Measurements from ENCODE around the gene PRDM8. TPM values are rescaled to one million over a fixed set of nuclear protein-coding genes. Genes with fewer than 3 reads are reported as not detected.
"Not testable (repeated sequence)": the region's sequence is repeated elsewhere in the genome, so short reads cannot be mapped to it uniquely, and the experiment has no call there.

The PRDM8 gene
- total RNA-seq, 1 experiment from 2014 or later = 5.3 TPM

DNA sequence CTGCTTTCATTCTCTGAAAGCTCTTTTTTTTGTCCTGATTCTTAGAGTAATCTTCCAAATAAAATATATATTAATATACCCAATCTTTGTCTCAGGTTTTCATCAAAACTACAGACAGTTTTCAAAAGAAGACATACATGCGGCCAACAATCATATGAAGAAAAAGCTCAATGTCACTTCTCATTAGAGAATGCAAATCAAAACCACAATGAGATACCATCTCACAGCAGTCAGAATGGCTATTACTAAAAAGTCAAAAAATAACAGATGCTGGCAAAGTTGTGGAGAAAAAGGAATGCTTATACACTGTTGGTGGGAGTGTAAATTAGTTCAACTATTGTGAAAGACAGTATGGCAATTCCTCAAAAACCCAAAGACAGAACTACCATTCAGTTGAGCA is 50.2 kb downstream of the PRDM8 start:
- H3K36me3 ChIP-seq (ENCODE audit: control insufficient read depth, insufficient read depth, low read length); H3K27ac ChIP-seq (ENCODE audit: low read length); BruUV-seq (replicated peaks); H3K4me3 ChIP-seq (ENCODE audit: low read depth in 2 of 2, low read length in 2 of 2); CTCF ChIA-PET; POLR2A ChIA-PET; in situ Hi-C loops (cut with HindIII; ENCODE audit: low pct_unique_long_range_greater_than_20kb, low sequenced_read_pairs); H3K27me3 ChIP-seq (ENCODE audit: control insufficient read depth, insufficient read depth, low read length); DNase-seq (ENCODE audit: low read depth, low spot score); ATAC-seq; H3K9me3 ChIP-seq (ENCODE audit: control insufficient read depth, insufficient read depth, low read depth, low read length); H3K4me1 ChIP-seq (ENCODE audit: control insufficient read depth, insufficient read depth, low read length); intact Hi-C loops (cut with micrococcal nuclease; ENCODE audit: unreplicated experiment): not testable (repeated sequence)

DNA sequence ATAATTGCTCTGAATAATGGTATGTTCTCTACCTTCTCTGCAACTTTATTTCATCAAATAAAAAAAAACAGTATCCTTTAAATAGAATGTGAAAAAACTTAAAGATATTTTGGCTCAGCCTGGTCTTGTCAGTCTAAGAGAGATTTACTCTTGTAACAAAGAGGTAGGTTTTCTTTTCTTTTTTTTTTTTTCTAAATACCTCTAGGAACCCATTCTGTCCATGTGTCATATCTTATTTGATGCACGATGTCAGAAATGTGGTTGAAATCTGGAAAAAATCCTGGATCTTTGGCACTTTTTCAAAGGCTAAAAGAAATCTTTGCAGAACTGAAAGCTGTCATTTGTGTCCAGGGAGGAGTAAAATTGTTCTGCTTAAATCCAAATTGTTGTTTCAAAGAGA is 51.8 kb downstream of the PRDM8 start:
- ChIA-PET CTCF (no interaction called here), POLR2A (no interaction called here)
- Histone ChIP-seq H3K27ac (ENCODE audit: low read length) (no peak overlapping the region), H3K4me3 (ENCODE audit: low read depth in 2 of 2, low read length in 2 of 2) (no peak overlapping the region), H3K36me3 (ENCODE audit: control insufficient read depth, insufficient read depth, low read length) (no peaks in the 10 kb centered on the region), H3K27me3 (ENCODE audit: control insufficient read depth, insufficient read depth, low read length) (no peaks in the 10 kb centered on the region), H3K9me3 (ENCODE audit: control insufficient read depth, insufficient read depth, low read depth, low read length) (no peaks in the 10 kb centered on the region), H3K4me1 (ENCODE audit: control insufficient read depth, insufficient read depth, low read length) (no peaks in the 10 kb centered on the region)
- in situ Hi-C loops (cut with HindIII; ENCODE audit: low pct_unique_long_range_greater_than_20kb, low sequenced_read_pairs) = no loop called here
- no peak for ATAC-seq
- BruUV-seq (replicated peaks) = no TSS peak
- intact Hi-C loops (cut with micrococcal nuclease; ENCODE audit: unreplicated experiment) = no loop called here
- no peak for DNase-seq (ENCODE audit: low read depth, low spot score)
- TF ChIP-seq, protein P1, sequence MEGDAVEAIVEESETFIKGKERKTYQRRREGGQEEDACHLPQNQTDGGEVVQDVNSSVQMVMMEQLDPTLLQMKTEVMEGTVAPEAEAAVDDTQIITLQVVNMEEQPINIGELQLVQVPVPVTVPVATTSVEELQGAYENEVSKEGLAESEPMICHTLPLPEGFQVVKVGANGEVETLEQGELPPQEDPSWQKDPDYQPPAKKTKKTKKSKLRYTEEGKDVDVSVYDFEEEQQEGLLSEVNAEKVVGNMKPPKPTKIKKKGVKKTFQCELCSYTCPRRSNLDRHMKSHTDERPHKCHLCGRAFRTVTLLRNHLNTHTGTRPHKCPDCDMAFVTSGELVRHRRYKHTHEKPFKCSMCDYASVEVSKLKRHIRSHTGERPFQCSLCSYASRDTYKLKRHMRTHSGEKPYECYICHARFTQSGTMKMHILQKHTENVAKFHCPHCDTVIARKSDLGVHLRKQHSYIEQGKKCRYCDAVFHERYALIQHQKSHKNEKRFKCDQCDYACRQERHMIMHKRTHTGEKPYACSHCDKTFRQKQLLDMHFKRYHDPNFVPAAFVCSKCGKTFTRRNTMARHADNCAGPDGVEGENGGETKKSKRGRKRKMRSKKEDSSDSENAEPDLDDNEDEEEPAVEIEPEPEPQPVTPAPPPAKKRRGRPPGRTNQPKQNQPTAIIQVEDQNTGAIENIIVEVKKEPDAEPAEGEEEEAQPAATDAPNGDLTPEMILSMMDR (IDR thresholded peaks at IDR 0.05) = no peak
- TF ChIP-seq SIN3A (IDR thresholded peaks at IDR 0.05; ENCODE audit: borderline replicate concordance, insufficient read depth, low read depth, low read length) (no peak), POLR2AphosphoS5 (IDR thresholded peaks at IDR 0.05; ENCODE audit: low read depth, low read length) (no peak), TCF7L2 (IDR thresholded peaks at IDR 0.05; ENCODE audit: low read depth, low read length) (no peak)
- TF ChIP-seq, protein P2, sequence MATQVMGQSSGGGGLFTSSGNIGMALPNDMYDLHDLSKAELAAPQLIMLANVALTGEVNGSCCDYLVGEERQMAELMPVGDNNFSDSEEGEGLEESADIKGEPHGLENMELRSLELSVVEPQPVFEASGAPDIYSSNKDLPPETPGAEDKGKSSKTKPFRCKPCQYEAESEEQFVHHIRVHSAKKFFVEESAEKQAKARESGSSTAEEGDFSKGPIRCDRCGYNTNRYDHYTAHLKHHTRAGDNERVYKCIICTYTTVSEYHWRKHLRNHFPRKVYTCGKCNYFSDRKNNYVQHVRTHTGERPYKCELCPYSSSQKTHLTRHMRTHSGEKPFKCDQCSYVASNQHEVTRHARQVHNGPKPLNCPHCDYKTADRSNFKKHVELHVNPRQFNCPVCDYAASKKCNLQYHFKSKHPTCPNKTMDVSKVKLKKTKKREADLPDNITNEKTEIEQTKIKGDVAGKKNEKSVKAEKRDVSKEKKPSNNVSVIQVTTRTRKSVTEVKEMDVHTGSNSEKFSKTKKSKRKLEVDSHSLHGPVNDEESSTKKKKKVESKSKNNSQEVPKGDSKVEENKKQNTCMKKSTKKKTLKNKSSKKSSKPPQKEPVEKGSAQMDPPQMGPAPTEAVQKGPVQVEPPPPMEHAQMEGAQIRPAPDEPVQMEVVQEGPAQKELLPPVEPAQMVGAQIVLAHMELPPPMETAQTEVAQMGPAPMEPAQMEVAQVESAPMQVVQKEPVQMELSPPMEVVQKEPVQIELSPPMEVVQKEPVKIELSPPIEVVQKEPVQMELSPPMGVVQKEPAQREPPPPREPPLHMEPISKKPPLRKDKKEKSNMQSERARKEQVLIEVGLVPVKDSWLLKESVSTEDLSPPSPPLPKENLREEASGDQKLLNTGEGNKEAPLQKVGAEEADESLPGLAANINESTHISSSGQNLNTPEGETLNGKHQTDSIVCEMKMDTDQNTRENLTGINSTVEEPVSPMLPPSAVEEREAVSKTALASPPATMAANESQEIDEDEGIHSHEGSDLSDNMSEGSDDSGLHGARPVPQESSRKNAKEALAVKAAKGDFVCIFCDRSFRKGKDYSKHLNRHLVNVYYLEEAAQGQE (IDR thresholded peaks at IDR 0.05; ENCODE audit: insufficient read depth in 1 of 2, low read depth in 2 of 2, low read length in 1 of 2) = no peak

DNA sequence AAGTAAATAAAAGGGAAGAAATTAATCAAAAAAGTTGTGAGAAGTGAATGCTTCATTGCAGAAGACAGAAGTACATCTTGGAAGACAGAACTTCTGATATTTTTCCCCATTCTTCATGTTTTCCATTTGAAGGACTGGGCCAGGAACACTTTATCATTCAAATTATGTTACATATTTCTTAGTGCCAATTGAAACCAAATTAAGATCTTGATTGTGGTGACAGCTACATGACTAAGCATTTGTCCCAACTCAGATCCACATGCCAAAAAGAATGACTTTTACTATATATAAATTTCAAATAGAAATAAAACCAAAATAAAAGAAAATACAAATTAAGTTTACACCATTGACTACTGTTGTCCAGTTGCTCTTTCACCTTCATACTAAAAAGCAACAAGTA is 55.1 kb downstream of the PRDM8 start:
- ATAC-seq (no peak), DNase-seq (ENCODE audit: low read depth, low spot score) (no peak)
- no TSS peak for BruUV-seq (replicated peaks)
- Histone ChIP-seq H3K36me3 (ENCODE audit: control insufficient read depth, insufficient read depth, low read length) (no peaks in the 10 kb centered on the region), H3K4me1 (ENCODE audit: control insufficient read depth, insufficient read depth, low read length) (no peaks in the 10 kb centered on the region), H3K4me3 (ENCODE audit: low read depth in 2 of 2, low read length in 2 of 2) (no peak overlapping the region), H3K9me3 (ENCODE audit: control insufficient read depth, insufficient read depth, low read depth, low read length) (no peaks in the 10 kb centered on the region), H3K27me3 (ENCODE audit: control insufficient read depth, insufficient read depth, low read length) (no peaks in the 10 kb centered on the region), H3K27ac (ENCODE audit: low read length) (no peak overlapping the region)
- in situ Hi-C loops (cut with HindIII; ENCODE audit: low pct_unique_long_range_greater_than_20kb, low sequenced_read_pairs) = no loop called here
- intact Hi-C loops (cut with micrococcal nuclease; ENCODE audit: unreplicated experiment) = no loop called here
- ChIA-PET CTCF (interaction anchor here (0.7 kb wide), 1 partner anchor 52 kb away, joined by 3 read pairs; no protein-coding TSS in a partner anchor), POLR2A (no interaction called here)
- TF ChIP-seq SIN3A (IDR thresholded peaks at IDR 0.05; ENCODE audit: borderline replicate concordance, insufficient read depth, low read depth, low read length) (no peak), POLR2AphosphoS5 (IDR thresholded peaks at IDR 0.05; ENCODE audit: low read depth, low read length) (no peak), TCF7L2 (IDR thresholded peaks at IDR 0.05; ENCODE audit: low read depth, low read length) (no peak)
- TF ChIP-seq, protein P1 (IDR thresholded peaks at IDR 0.05) = no peak
- TF ChIP-seq, protein P2 (IDR thresholded peaks at IDR 0.05; ENCODE audit: insufficient read depth in 1 of 2, low read depth in 2 of 2, low read length in 1 of 2) = no peak
